SK-N-SH treated with all-trans-retinoic acid at 6 μM for 48 hours (cell line): Measurements from ENCODE around the gene EVC.

Source experiments
- ATAC-seq: fragments of 200-7000 bp; cut with Tn5 transposase; 3 replicates; pipeline ENCODE4 v1.9.1; 2020; ENCODE audit warnings: mild to moderate bottlenecking, moderate library complexity
- ARNTL ChIP-seq: fragments of 450-650 bp; formaldehyde crosslinking; IDR thresholded peaks from 2 replicates; pipeline ENCODE4 v1.5.0; 2020; ENCODE audit warnings: low read depth, mild to moderate bottlenecking, moderate library complexity, borderline replicate concordance
- BACH2 ChIP-seq: fragments of 250-450 bp; sonication (Bioruptor Pico); IDR thresholded peaks from 2 replicates; pipeline ENCODE4 v1.9.0; 2021; ENCODE audit warnings: mild to moderate bottlenecking, borderline replicate concordance
- CSDC2 ChIP-seq: fragments of 250-450 bp; sonication (Bioruptor Pico); IDR thresholded peaks from 2 replicates; pipeline ENCODE4 v1.5.0; 2020; ENCODE audit warnings: mild to moderate bottlenecking, moderate library complexity
- ESRRG ChIP-seq: fragments of 250-450 bp; sonication (Bioruptor Pico); IDR thresholded peaks from 2 replicates; pipeline ENCODE4 v1.6.1; 2021; ENCODE audit warnings: mild to moderate bottlenecking
- GLIS3 ChIP-seq: fragments of 250-450 bp; sonication (Bioruptor Pico); IDR thresholded peaks from 2 replicates; pipeline ENCODE4 v1.5.0; 2020; ENCODE audit warnings: mild to moderate bottlenecking, moderate library complexity
- ISL1 ChIP-seq: fragments of 250-450 bp; sonication (Bioruptor Pico); IDR thresholded peaks from 2 replicates; pipeline ENCODE4 v2.1.2; 2022; ENCODE audit warnings: mild to moderate bottlenecking, moderate library complexity
- OSR1 ChIP-seq: fragments of 250-450 bp; sonication (Bioruptor Pico); IDR thresholded peaks from 2 replicates; pipeline ENCODE4 v1.8.0; 2022; ENCODE audit warnings: moderate library complexity, mild to moderate bottlenecking, inconsistent platforms
- PPARA ChIP-seq: fragments of 250-450 bp; sonication (Bioruptor Pico); IDR thresholded peaks from 2 replicates; pipeline ENCODE4 v1.5.0; 2020; ENCODE audit warnings: mild to moderate bottlenecking, borderline replicate concordance
- RARB ChIP-seq: fragments of 250-450 bp; sonication (Bioruptor Pico); IDR thresholded peaks from 2 replicates; pipeline ENCODE4 v1.8.0; 2021; ENCODE audit warnings: mild to moderate bottlenecking, moderate library complexity
- SNAI2 ChIP-seq: fragments of 250-450 bp; sonication (Bioruptor Pico); IDR thresholded peaks from 2 replicates; pipeline ENCODE4 v1.5.0; 2020; ENCODE audit warnings: mild to moderate bottlenecking, moderate library complexity
- TCF4 ChIP-seq: fragments of 250-450 bp; sonication (Bioruptor Pico); IDR thresholded peaks from 2 replicates; pipeline ENCODE4 v1.8.0; 2021; ENCODE audit warnings: mild to moderate bottlenecking, moderate library complexity, borderline replicate concordance
- TOX ChIP-seq: fragments of 250-450 bp; sonication (Bioruptor Pico); IDR thresholded peaks from 2 replicates; pipeline ENCODE4 v1.8.0; 2021; ENCODE audit warnings: mild to moderate bottlenecking, moderate library complexity, borderline replicate concordance
- ZC3H10 ChIP-seq: fragments of 250-450 bp; sonication (Bioruptor Pico); IDR thresholded peaks from 2 replicates; pipeline ENCODE4 v1.5.1; 2021; ENCODE audit warnings: mild to moderate bottlenecking, moderate library complexity
- ZFP3 ChIP-seq: fragments of 250-450 bp; sonication (Bioruptor Pico); IDR thresholded peaks from 2 replicates; pipeline ENCODE4 v1.5.0; 2020; ENCODE audit warnings: mild to moderate bottlenecking, moderate library complexity
- ZFP30 ChIP-seq: fragments of 450-650 bp; formaldehyde crosslinking; IDR thresholded peaks from 2 replicates; pipeline ENCODE4 v1.5.0; 2022; ENCODE audit warnings: mild to moderate bottlenecking, moderate library complexity
- ZNF565 ChIP-seq: fragments of 450-650 bp; formaldehyde crosslinking; conservative IDR thresholded peaks from 2 replicates; pipeline ENCODE4 v1.5.0; 2020; ENCODE audit warnings: low read depth, mild to moderate bottlenecking, moderate library complexity
- ZNF70 ChIP-seq: fragments of 450-650 bp; formaldehyde crosslinking; IDR thresholded peaks from 2 replicates; pipeline ENCODE4 v1.5.0; 2020; ENCODE audit warnings: mild to moderate bottlenecking, moderate library complexity
- ZNF8 ChIP-seq: fragments of 450-650 bp; formaldehyde crosslinking; IDR thresholded peaks from 2 replicates; pipeline ENCODE4 v1.5.0; 2020; ENCODE audit warnings: mild to moderate bottlenecking, moderate library complexity
- TF ChIP-seq, protein P1 (sequence below): fragments of 250-450 bp; sonication (Bioruptor Pico); IDR thresholded peaks from 2 replicates; pipeline ENCODE4 v1.8.0; 2021; ENCODE audit warnings: low read depth, mild to moderate bottlenecking, moderate library complexity, borderline replicate concordance
- TF ChIP-seq, protein P2 (sequence below): fragments of 250-450 bp; sonication (Bioruptor Pico); IDR thresholded peaks from 2 replicates; pipeline ENCODE4 v1.8.0; 2020; ENCODE audit warnings: mild to moderate bottlenecking, moderate library complexity, borderline replicate concordance
- TF ChIP-seq, protein P3 (sequence below): fragments of 250-450 bp; sonication (Bioruptor Pico); IDR thresholded peaks from 2 replicates; pipeline ENCODE4 v1.5.1; 2020; ENCODE audit warnings: low read depth, mild to moderate bottlenecking, moderate library complexity

EVC gene

DNA sequence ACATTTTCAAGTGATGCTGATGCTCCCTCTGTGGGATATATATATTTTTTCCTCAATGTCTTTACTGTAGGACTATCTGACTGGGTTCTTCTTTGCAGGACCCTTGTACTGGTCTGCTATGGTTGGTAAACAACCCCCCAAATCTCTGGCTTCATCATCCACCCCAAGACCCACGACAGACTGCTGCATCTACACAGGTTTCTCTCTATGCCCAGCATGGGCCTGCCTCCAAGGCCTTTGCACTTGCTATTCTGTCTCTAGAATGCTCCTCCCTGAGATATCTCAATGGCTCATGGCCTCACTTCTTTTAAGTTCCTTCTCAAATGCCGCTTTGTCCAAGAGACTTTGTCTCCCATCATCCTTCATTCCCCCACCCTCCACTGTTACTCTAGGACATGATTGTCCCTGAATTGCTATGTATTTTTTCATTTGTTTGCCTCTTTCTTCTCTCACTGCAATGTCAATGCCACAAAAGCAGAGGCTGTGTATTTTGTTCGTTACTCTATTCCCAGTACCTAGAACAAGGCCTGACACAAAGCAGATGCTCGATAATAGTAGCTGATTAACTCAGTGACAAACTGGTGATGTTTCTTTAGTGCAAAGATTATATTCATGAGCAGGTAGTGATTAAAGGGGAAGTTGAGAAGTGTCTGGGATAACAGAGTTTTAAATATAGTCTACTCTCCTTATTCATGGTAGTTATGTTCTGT lies 6.6 kb downstream of the EVC start:
- no peak for ATAC-seq
- TF ChIP-seq ZFP3 (CRISPR knock-in tag), result no peak
- TF ChIP-seq GLIS3, result no peak
- TF ChIP-seq, protein P1, sequence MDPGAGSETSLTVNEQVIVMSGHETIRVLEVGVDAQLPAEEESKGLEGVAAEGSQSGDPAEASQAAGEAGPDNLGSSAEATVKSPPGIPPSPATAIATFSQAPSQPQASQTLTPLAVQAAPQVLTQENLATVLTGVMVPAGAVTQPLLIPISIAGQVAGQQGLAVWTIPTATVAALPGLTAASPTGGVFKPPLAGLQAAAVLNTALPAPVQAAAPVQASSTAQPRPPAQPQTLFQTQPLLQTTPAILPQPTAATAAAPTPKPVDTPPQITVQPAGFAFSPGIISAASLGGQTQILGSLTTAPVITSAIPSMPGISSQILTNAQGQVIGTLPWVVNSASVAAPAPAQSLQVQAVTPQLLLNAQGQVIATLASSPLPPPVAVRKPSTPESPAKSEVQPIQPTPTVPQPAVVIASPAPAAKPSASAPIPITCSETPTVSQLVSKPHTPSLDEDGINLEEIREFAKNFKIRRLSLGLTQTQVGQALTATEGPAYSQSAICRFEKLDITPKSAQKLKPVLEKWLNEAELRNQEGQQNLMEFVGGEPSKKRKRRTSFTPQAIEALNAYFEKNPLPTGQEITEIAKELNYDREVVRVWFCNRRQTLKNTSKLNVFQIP (CRISPR knock-in tag), result no peak
- no peak for TF ChIP-seq ZC3H10 (CRISPR knock-in tag)
- TF ChIP-seq ESRRG (CRISPR knock-in tag), result no peak
- no peak for TF ChIP-seq SNAI2 (CRISPR knock-in tag)
- TF ChIP-seq, all 23 proteins: peak for 0

DNA sequence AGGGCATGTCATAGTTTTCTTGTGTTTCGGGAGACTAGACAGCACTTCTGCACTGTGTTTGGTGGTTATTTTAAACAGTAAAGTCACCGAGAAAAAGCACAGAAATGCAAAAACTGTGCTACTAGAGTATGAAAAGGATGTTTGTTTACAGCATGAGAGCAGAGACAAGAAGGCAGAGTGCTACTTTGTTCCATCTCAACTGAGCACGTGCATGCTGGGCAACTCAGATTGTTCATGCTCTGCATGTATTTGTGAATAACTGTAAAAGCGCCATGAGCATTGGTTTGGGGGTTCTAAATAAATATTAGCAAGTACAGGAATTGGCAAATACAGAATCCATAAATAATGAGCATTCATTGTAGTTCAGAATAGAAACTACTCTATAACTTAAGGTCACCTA lies 7.4 kb downstream of the EVC start:
- no peak for ATAC-seq
- TF ChIP-seq ZFP30 (CRISPR knock-in tag) (no peak), GLIS3 (no peak), CSDC2 (CRISPR knock-in tag) (no peak), OSR1 (no peak), TOX (CRISPR knock-in tag) (no peak), ESRRG (CRISPR knock-in tag) (no peak), ZNF8 (CRISPR knock-in tag) (no peak), ARNTL (no peak), BACH2 (CRISPR knock-in tag) (no peak), TCF4 (CRISPR knock-in tag) (no peak), ZNF70 (CRISPR knock-in tag) (no peak), ZFP3 (CRISPR knock-in tag) (no peak), ISL1 (CRISPR knock-in tag) (no peak), SNAI2 (CRISPR knock-in tag) (no peak), ZNF565 (CRISPR knock-in tag) (no peak), PPARA (CRISPR knock-in tag) (no peak)
- TF ChIP-seq, protein P1 (CRISPR knock-in tag), result no peak
- TF ChIP-seq, protein P2, sequence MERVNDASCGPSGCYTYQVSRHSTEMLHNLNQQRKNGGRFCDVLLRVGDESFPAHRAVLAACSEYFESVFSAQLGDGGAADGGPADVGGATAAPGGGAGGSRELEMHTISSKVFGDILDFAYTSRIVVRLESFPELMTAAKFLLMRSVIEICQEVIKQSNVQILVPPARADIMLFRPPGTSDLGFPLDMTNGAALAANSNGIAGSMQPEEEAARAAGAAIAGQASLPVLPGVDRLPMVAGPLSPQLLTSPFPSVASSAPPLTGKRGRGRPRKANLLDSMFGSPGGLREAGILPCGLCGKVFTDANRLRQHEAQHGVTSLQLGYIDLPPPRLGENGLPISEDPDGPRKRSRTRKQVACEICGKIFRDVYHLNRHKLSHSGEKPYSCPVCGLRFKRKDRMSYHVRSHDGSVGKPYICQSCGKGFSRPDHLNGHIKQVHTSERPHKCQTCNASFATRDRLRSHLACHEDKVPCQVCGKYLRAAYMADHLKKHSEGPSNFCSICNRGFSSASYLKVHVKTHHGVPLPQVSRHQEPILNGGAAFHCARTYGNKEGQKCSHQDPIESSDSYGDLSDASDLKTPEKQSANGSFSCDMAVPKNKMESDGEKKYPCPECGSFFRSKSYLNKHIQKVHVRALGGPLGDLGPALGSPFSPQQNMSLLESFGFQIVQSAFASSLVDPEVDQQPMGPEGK (CRISPR knock-in tag), result no peak
- TF ChIP-seq, protein P3, sequence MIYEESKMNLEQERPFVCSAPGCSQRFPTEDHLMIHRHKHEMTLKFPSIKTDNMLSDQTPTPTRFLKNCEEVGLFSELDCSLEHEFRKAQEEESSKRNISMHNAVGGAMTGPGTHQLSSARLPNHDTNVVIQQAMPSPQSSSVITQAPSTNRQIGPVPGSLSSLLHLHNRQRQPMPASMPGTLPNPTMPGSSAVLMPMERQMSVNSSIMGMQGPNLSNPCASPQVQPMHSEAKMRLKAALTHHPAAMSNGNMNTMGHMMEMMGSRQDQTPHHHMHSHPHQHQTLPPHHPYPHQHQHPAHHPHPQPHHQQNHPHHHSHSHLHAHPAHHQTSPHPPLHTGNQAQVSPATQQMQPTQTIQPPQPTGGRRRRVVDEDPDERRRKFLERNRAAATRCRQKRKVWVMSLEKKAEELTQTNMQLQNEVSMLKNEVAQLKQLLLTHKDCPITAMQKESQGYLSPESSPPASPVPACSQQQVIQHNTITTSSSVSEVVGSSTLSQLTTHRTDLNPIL (CRISPR knock-in tag), result no peak
- TF ChIP-seq, all 23 proteins: peak for 0

DNA sequence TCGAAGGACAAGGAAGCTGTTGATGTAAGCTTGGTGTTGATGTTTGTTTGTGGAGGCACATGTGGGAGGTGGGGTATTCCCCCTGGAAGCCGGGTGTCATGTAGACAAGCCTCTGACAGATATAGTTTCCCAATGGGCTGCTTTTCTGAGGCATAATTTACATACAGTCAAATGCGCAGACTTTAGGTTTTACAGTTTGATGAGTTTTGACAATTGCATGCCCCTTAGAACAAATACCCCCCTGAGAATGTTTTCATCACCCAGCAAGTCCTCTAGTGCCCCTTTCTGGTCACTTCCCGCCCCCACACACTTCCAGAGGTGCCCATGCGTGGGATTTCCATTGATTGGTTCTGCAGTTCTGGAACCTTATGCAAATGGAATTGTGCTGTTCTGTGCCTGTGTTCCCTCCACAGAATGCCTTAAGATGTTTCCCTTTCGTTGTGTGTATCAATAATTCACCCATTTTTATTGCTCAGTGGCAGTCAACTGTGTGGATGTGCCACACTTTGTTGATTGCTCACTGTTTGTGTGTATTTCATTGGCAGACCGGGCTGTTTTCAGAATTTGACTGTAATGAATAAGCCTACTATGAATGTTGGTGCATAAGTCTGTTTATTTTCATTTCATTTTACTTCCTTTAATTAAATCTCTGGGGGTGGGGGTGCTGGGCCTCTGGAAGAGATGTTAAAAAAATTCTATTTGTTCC lies 8.5 kb downstream of the EVC start:
- no peak for ATAC-seq
- TF ChIP-seq, protein P2 (CRISPR knock-in tag), result no peak
- TF ChIP-seq RARB, result no peak
- no peak for TF ChIP-seq GLIS3
- no peak for TF ChIP-seq BACH2 (CRISPR knock-in tag)
- no peak for TF ChIP-seq ZFP30 (CRISPR knock-in tag)
- TF ChIP-seq ZNF8 (CRISPR knock-in tag), result no peak
- no peak for TF ChIP-seq ZC3H10 (CRISPR knock-in tag)
- no peak for TF ChIP-seq ISL1 (CRISPR knock-in tag)
- TF ChIP-seq PPARA (CRISPR knock-in tag), result no peak
